Right lobe of liver (tissue), 4 donors: Measurements from ENCODE around the gene KRT38.

Source experiments
- POLR2A ChIP-seq: fragments of 450-650 bp; IDR thresholded peaks from one replicate; pipeline ENCODE4 v1.6.1; 2017; ENCODE audit warnings: antibody characterized with exemption, mild to moderate bottlenecking
- TF ChIP-seq, protein P1 (sequence below), 4 donors: fragments of 200-600 bp in 3 of 4; fragments of 450-650 bp in 1 of 4; IDR thresholded peaks; one replicate each; pipeline versions ENCODE4 v1.5.1 to v1.8.0; 2016 to 2022; ENCODE audit warnings: antibody characterized with exemption in 4 of 4, mild to moderate bottlenecking in 2 of 4
- donor health status: DM: no; HTN: no; CAD: no.
- donor health status: DM: no; HTN: no; CAD: no.
- donor health status: DM: no; HTN: yes; CAD: no.

DNA sequence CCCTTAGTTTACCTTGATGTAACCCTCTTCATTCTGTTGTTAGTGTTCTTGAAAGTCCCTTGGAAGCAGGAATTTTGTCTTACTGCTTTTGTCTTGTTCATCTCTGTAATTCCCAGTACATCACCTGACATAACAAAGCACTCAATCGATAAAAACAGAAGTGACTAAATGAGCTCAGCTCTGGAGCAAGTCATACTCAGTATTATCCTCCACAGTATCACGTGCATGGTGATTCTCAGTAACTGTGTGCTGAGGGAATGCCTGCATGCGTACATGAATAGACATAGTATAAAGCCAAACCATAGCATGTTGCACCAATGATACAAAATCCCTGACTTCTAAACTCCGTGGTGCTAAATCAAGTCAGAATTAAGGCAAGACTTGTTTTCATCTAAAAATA lies 7.2 kb downstream of the KRT38 start:
- TF ChIP-seq, protein P1, sequence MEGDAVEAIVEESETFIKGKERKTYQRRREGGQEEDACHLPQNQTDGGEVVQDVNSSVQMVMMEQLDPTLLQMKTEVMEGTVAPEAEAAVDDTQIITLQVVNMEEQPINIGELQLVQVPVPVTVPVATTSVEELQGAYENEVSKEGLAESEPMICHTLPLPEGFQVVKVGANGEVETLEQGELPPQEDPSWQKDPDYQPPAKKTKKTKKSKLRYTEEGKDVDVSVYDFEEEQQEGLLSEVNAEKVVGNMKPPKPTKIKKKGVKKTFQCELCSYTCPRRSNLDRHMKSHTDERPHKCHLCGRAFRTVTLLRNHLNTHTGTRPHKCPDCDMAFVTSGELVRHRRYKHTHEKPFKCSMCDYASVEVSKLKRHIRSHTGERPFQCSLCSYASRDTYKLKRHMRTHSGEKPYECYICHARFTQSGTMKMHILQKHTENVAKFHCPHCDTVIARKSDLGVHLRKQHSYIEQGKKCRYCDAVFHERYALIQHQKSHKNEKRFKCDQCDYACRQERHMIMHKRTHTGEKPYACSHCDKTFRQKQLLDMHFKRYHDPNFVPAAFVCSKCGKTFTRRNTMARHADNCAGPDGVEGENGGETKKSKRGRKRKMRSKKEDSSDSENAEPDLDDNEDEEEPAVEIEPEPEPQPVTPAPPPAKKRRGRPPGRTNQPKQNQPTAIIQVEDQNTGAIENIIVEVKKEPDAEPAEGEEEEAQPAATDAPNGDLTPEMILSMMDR (IDR thresholded peaks at IDR 0.05): no peak
- TF ChIP-seq POLR2A: no peak
